Central memory CD4-positive, alpha-beta T cell (primary cell): ENCODE data around the gene KRT84.

Experiments used
- DNase-seq: peaks from one replicate; pipeline ENCODE4 v3.0.0; 2022

The KRT84 gene

GRCh38 chr12:52382854-52383253 lies 2.6 kb downstream of the KRT84 start:
- DNase-seq: no peak

DNA sequence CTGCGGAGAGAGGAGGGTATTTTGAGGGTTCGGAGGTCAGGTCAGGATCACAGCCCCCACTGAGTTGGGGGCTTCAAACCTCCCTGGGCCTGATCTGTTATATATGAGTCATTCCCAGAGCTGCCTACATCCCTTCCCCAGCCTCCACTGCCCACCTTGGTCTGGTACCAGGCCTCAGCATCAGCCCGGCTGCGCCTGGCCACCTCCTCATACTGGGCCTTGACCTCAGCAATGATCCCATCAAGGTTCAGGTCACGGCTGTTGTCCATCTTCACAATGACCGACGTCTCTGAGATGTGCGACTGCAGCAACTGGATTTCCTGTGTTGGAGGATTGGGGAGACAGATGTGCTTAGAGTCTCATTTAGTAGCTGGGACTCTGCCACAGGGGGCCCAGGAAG lies 4.2 kb downstream of the KRT84 start:
- no peak for DNase-seq

DNA sequence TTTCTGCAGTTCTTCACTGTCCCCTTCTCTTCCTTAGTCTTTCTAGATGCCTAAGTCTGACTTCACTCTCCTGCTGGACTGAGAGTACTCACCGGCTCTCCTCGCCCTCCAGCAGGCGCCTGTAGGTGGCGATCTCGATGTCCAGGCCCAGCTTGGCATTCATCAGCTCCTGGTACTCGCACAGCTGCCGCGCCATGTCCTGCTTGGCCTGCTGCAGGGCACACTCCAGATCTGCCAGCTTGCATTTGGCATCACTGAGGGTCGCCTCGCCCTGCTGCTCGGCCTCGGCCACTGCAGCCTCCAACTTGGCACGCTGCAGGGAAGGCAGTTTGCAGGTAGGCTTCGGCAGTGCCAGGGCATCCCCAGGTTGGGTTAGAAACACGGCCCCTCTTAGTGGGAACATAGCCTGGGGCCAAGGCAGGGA lies 5.2 kb downstream of the KRT84 start:
- no peak for DNase-seq

GRCh38 chr12:52379536-52379935 lies 5.9 kb downstream of the KRT84 start:
- no peak for DNase-seq

GRCh38 chr12:52378091-52378490 lies 7.4 kb downstream of the KRT84 start:
- DNase-seq: no peak

DNA sequence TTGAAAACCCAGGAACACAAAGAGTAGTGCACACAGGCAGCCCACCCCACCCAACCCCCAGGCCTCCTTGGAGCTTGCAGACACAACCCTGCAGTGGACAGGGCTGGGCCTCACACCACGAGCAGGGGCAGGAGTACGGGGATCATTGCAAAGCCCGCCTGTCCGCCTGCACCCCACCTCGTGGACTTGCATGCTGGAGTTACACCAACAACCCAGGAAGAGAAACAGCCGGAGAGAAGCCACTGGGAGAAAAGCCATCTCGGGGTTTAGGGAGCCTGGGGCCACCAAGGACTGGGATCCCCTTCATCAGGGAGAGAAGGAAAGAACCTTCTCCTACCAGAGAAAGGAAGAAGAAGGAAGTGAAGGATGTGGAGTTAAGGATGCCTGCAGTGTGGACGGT lies 8.2 kb downstream of the KRT84 start:
- DNase-seq: no peak

GRCh38 chr12:52372216-52373154 lies 13.0 kb downstream of the KRT84 start:
- peak; percentile 11 for DNase-seq

GRCh38 chr12:52371716-52372115 lies 13.7 kb downstream of the KRT84 start:
- DNase-seq: no peak

DNA sequence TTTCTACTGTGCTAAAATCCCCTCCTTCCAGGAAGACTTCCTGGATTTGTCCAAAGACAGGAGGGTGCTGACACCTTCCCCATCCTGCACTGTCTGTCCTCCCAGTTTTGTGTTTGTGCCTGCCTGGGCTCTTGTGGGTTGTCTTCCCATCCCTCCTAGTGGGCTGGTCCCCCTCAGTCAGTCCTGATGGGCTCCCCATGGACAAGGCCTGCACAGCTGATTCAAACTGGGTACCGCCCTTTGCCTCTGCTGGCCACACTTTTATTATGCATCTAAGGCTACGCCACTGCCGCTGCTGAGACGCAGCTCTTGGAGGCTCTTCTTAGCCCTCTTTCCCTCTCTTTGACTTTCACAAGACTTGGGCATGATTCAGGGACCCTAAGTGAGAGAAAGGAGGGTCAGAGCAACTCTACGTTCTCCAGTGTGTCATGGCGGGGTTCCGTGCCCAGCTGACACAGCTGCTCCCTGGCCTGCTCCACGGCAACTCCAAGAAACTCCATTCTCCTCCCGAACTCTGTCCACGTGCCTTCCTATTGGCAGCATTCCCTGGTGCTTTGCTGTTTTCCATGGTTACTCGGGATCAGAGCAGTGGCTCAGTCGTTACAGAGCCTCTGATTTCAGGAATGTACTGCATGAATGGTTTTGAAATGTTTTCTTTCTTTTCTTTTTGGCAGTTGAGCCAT lies 14.4 kb downstream of the KRT84 start:
- no peak for DNase-seq

GRCh38 chr12:52369809-52370208 lies 15.6 kb downstream of the KRT84 start:
- DNase-seq: no peak

- DNase-seq: no peak
Observed at GRCh38 chr12:52369211-52369610, 16.2 kb downstream of the KRT84 start.

DNA sequence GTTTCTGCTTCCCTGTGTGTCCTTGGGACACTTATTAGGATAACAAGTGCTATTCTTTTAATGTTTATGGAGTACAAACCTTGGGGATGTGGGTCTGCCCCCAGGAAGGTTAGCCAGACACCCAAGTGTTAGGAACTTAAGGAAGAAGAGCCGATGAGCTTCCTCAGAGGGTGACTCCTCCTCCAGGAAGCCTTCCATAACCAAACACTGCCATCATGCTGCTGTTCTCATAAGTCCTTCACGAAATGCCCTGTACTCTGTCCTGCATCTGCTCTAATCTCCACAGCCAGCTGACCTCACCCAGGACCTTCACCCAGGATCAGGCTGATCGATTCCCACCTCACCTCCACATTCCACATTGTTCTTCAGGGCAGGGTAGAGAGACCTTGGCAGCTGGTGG lies 16.9 kb downstream of the KRT84 start:
- no peak for DNase-seq

DNA sequence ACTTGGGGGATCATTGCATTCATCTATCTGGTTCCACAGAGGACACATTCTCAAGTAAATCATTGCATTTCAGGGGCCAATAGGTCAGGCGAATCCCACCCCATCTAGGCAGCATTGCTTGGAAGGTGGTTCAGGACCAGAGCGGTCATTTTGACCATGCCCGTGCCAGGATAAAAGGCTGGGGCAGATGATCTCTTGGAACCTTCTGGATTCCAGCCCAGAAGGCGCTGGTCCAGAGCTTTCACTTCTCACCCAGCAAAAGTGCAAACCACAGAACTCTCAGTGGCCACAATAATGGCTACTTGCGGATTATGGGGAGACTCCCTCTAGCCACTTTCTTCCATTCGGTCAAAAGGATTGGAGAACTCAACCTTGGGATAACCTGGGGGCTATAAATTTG lies 17.6 kb downstream of the KRT84 start:
- no peak for DNase-seq

DNA sequence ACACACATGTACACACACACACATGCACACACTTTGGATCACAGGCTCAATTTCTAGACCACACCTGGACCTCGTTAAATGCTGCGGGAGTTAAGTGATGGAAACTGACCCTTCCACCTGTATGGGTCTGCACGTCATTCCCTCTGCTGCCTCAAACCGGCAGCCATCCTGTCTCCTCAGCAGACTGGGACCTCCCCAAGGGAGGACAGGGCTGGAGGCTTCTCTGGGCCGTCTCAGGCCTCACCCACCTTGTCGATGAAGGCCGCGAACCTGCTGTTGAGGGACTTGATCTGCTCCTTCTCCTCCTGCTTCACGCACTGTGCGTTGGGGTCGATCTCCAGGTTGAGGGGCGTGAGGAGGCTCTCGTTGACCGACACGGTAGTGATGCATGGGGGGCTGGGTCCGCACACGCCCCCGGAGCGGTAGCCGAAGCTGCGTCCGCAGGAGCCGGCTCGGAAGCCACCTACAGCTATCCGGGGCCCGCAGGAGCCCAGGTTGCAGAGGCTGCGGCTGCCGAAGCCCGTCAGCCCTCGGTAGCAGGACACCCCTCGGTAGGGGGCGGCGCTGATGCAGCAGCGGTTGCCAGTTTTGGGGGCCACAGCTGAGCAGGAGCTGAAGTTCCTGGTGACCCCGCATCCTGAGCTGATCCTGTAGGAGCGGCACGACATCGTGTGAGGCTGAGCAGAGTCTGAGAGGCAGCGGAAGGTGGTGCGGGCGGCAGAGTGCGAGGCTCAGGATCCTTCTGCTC lies 18.5 kb downstream of the KRT84 start, which contains the start of gene KRT85:
KRT85 (minus strand) TSS at position 744 of the 748 bp plus-strand sequence; CDS start at position 668, 76 bp downstream.
- DNase-seq: no peak

- no peak for DNase-seq
Observed at GRCh38 chr12:52364901-52365489, 20.5 kb downstream of the KRT84 start.

GRCh38 chr12:52364061-52364460 lies 21.4 kb downstream of the KRT84 start:
- DNase-seq: no peak

GRCh38 chr12:52363111-52363679 lies 22.3 kb downstream of the KRT84 start:
- no peak for DNase-seq

DNA sequence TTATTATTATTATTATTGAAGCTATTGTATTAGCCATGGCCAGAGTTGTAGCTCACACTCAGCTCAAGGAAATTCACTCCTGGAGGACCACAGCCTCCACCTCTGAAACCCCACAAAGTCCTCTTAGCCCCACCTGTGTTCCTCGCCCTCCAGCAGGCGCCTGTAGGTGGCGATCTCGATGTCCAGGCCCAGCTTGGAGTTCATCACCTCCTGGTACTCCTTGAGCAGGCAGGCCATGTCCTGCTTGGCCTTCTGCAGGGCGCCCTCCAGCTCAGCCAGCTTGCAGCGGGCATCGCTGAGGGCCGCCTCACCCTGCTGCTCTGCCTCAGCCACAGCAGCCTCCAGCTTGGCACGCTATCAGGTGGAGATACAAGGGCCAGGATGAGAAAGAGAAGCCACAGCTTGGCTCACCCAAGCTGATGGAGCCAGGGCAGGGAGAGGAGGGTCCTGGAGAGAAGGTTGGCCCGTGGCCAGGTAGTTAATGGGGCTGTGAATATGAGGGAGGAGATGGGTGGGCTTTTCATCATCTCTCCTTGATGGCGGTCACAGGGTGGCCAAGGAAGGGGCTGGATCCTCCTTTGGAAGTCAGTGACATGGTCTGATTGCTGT lies 23.2 kb downstream of the KRT84 start:
- no peak for DNase-seq

- DNase-seq: no peak
Observed at GRCh38 chr12:52361553-52361952, 23.9 kb downstream of the KRT84 start.

- DNase-seq: no peak
Observed at GRCh38 chr12:52360663-52361271, 24.7 kb downstream of the KRT84 start.

DNA sequence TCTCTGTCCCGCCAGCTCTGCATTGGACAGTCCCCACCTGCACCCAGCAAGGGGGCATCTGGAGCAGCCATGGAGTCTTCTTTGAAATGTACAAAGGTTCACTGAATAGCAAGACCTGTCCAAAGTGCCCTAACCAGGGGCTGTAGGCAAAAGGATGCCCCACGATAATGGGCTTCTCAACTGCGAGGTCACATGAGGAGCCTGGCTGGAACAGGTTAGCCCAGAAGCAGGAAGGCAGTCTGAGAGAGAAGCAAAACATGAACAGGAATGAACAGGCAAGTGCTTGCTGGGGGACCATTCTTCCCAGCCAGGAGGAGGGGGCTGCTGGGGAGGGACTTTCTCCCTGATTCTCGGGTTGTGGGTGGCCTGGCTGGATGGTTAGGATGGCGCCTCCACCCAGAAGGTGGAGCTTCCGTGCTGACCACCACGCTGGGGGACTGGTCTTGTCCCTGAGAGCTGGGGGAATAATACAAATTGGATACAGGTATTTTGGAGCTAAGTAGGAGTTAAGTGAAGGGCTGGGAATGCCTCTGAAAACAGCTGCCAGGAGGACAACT lies 25.3 kb downstream of the KRT84 start:
- no peak for DNase-seq
